Right forelimb (tissue), 1 donor: ENCODE results near the gene NRXN2.

Source experiments
- DNase-seq: peaks from one replicate; pipeline ENCODE4 v3.0.0-alpha.2; 2018

NRXN2 gene

GRCh38 chr11:64723117-64723906, at the start of gene NRXN2:
Gene NRXN2, minus strand, starts transcription at chr11:64723197. Its CDS starts 9,498 bp downstream, at chr11:64713699.
- DNase-seq: peak; percentile 83

GRCh38 chr11:64772303-64773018, 49.5 kb upstream of the NRXN2 start:
- no peak for DNase-seq

GRCh38 chr11:64771861-64772260, 48.9 kb upstream of the NRXN2 start:
- no peak for DNase-seq

GRCh38 chr11:64770120-64770519, 47.1 kb upstream of the NRXN2 start:
- no peak for DNase-seq

- DNase-seq: no peak
Observed at GRCh38 chr11:64769283-64769682, 46.3 kb upstream of the NRXN2 start.

- DNase-seq: no peak
Observed at GRCh38 chr11:64768300-64768694, 45.3 kb upstream of the NRXN2 start.

- peak; percentile 78 for DNase-seq
Observed at GRCh38 chr11:64767344-64768299, 44.6 kb upstream of the NRXN2 start.

- no peak for DNase-seq
Observed at GRCh38 chr11:64766881-64767280, 43.9 kb upstream of the NRXN2 start.

- peak; percentile 41 for DNase-seq
Observed at GRCh38 chr11:64765851-64766665, 43.1 kb upstream of the NRXN2 start.

- peak; percentile 37 for DNase-seq
Observed at GRCh38 chr11:64765291-64765850, 42.4 kb upstream of the NRXN2 start.

- no peak for DNase-seq
Observed at GRCh38 chr11:64764753-64765152, 41.8 kb upstream of the NRXN2 start.

GRCh38 chr11:64764040-64764611, 41.1 kb upstream of the NRXN2 start:
- DNase-seq: peak; percentile 41

- DNase-seq: no peak
Observed at GRCh38 chr11:64763526-64764039, 40.6 kb upstream of the NRXN2 start.

- DNase-seq: peak; percentile 43
Observed at GRCh38 chr11:64762674-64763525, 39.9 kb upstream of the NRXN2 start.

GRCh38 chr11:64762277-64762673, 39.3 kb upstream of the NRXN2 start:
- DNase-seq: no peak

- DNase-seq: no peak
Observed at GRCh38 chr11:64760759-64761420, 37.9 kb upstream of the NRXN2 start.

- peak; percentile 88 for DNase-seq
Observed at GRCh38 chr11:64759722-64760719, 37.0 kb upstream of the NRXN2 start, which contains the start of gene PYGM. Gene PYGM, minus strand, starts transcription at chr11:64759974. Its CDS starts 76 bp downstream, at chr11:64759898.

GRCh38 chr11:64759131-64759721, 36.2 kb upstream of the NRXN2 start:
- peak; percentile 45 for DNase-seq
